Activated T-cell treated with anti-CD3 and anti-CD28 coated beads for 24 hours (primary cell): ENCODE measurements around the gene ITIH3.
A peak's percentile ranks its signal among the peaks of the same experiment; 100 is the strongest.

ENCODE experiments used
- DNase-seq: peaks from one replicate; pipeline ENCODE4 v3.0.0-alpha.2; 2020; ENCODE audit warnings: low read depth

Gene ITIH3

GRCh38 chr3:52844290-52844975 is 49.8 kb downstream of the ITIH3 start:
- DNase-seq, result no peak

- no peak for DNase-seq
These were observed 50.6 kb downstream of the ITIH3 start for GRCh38 chr3:52845157-52845556.

DNA sequence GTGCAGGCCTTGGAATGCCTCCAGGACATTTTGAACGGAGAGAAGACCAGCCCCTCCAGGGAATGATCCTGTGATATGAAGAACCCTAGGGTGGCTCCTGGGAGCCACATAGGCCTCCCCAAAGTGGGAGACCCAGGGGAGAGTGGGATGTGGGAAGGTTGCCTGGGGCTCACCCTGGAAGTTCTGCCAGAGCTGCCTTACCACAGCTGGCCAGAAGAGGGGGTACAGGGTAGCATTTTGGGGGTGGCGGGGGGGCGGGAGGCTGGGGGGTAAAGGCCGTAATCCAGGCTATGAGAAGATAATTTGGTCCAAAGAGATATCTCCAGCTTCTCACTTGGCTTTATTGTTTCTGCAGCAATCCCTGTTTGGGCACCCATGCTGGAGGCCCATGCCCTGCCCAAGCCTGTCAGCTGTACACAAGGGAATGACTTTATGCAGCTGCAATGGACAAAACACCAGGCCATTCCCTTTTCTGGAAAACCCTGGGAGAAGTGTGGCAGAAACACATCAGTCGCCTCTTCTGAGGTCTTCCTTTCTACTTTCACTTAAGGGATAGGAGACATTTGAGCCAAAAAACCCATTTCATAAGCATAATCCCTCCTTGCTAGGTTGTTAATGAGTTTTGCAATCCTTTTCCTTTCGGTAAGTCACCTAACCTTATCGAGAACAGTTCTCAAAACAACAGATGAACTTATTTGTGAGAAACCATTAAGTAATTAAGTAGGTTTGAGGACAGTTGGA is 51.3 kb downstream of the ITIH3 start:
- no peak for DNase-seq

DNA sequence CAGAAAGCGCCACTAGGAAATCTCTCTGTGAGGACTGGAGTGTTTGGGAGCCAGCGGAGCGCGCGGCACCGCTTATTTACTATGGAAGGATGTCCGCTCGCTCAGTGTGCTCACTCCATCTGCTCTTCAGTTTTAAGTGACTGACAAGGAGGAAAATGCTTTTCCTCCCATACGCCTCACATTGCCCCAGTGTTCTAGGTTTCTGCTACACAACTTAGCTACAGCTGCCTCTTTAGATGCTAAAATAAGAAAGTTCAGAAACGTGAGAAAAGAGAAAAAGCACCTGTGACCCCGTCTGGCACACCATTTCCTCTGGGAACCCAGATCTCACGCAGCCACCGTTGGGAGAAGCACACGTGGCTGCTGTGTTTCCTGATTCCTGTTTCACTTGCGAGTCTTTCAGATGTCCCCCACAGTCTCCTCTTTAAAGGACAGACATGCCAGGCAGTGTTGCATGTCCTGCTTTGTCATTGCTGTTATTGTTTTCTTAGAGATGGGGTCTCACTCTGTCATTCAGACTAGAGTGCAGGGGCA is 51.9 kb downstream of the ITIH3 start:
- DNase-seq, result no peak

DNA sequence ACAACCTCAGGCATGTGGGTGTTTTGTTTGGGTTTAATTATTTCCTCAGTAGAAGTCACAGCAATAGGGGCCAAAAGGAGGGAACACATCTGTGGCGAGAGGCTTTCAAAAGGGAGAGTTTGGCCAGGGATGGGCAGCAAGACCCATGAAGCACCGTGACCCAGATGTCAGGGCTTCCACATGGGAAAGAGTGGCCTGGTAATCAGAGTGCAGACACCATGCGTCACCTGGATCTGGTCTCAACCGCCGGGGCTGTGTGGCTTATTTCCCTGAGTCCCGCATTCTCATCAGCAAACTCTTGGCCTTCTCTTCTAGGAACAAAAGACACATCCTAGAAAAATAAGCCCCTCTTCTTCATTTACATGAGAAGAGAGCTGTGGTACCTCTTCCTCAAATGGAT is 52.6 kb downstream of the ITIH3 start:
- no peak for DNase-seq

DNA sequence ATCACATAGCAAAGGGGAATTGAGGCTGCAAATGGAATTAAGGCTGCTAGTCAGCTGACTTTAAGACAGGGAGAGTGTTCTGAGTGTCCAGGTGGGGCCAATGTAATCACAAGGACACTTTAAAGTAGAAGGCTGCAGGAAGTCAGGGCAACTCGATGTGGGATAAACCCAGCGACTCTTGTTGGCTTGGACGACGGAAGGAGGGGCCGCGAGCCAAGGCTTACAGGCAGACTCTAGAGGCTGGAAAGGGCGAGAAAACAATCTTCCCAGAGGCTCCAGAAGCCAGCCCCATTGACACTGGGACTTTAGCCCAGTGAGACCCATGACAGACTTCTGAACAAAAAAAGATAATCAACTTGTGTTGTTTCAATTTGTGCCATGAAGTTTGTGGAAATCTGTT is 53.1 kb downstream of the ITIH3 start:
- no peak for DNase-seq

GRCh38 chr3:52848617-52849016 is 54.0 kb downstream of the ITIH3 start:
- DNase-seq, result no peak

DNA sequence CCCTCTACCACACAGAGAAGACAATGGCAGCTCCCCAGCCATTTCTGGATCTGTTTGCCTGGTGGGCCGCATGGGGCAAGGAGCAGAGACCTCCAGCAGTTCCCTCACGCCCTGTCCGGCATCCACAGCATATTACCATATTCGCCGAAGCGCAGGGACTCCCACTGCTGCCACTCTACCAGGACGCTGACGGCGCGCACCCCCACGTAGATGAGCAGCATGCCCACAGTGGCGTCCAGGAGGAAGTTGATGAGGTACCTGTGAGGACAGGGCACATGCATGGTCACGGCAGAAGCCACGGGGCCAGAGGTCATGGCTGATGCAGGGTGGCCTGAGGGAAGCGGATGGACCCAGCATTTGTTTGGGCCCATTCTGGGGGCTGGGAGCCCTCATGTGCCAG is 55.1 kb downstream of the ITIH3 start:
- DNase-seq, result no peak

DNA sequence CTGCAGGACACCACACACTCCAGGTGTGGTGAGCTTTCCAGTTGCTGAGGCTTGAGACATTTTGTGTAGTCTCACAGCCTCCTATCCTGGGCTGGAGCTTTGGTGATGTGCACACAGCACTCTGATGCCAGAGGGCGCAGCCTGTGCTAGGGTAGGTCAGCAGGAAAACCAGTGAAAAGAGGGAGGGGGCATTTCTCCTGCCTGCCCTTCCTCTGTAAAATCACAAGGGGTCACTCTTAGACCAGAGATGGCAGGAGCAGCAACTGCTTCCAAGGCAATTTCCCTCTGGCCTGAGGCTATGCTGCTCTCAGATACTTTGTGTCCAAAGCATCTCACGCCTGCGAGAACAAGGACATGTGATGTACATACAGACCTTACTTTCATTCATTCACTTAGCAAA is 56.8 kb downstream of the ITIH3 start:
- peak; percentile 2 for DNase-seq

DNA sequence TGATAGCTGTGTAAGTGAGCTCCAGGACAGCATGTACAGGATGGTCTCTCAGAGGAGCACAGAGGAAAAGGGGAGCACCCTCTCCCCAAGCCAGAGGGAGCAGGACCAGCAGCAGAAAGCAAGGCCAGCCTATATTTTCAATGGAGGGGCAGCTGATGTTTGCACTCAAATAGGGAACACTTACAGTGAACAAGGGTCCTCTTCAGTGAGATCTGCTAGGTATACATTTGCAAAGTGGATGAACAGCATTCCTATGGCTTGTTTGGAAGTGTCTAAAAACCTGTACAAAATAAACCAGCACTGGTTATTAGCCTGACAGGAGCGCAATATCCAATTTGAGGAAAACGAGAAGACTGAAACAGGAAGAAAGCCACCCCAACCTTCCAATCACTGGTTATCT is 57.8 kb downstream of the ITIH3 start:
- no peak for DNase-seq

GRCh38 chr3:52854013-52854412 is 59.4 kb downstream of the ITIH3 start:
- DNase-seq, result no peak

GRCh38 chr3:52856666-52857065 is 62.1 kb downstream of the ITIH3 start:
- DNase-seq, result no peak

DNA sequence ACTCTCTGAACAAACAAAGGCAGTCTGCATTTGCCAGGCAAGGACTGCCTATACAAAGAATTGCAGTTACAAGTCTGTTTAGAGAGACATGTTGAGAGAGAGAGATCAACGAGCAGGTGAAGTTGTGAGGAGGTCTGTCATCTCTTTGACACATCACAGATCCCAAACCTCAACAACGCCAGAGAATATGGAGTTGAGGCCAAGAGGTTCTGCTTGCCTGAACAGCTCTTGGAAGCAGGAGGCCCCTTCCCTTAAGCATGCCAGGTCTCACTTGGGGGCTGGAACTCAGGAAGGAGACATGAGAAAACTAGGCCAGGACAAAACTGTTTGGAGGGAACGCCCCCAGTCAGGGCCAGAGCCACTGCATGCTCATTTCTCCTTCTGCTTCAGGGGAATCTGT is 62.5 kb downstream of the ITIH3 start:
- no peak for DNase-seq

DNA sequence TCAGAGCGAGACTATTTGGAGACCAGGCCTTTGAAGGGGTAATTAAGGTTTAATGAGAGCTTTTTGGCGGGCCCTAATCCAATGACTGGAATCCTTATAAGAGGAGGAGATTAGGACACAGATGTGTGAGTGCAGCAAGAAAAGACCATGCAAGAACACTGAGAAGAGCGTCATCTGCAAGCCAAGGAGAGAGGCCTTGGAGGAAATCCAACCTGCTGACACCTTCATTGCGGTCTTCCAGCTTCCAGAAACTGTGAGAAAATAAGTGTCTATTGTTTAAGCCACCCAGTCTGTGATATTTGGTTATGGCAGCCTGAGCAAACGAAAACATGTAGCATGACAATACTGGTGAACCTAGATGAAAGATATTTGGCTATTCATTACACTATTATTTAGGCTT is 63.3 kb downstream of the ITIH3 start:
- DNase-seq, result no peak
